ENCODE data around the gene FAM13A.
A peak's percentile ranks its signal among the peaks of the same experiment; 100 is the strongest.

Gene FAM13A

GRCh38 chr4:88737307-88737941 is 319.6 kb downstream of the FAM13A start:
- no peak for DNase-seq

- no peak for DNase-seq
These were observed 320.7 kb downstream of the FAM13A start for GRCh38 chr4:88736264-88736663.

- no peak for DNase-seq
These were observed 321.4 kb downstream of the FAM13A start for GRCh38 chr4:88735564-88735963.

GRCh38 chr4:88734403-88734949 is 322.5 kb downstream of the FAM13A start:
- DNase-seq: no peak

GRCh38 chr4:88732714-88733368 is 324.1 kb downstream of the FAM13A start:
- no peak for DNase-seq

DNA sequence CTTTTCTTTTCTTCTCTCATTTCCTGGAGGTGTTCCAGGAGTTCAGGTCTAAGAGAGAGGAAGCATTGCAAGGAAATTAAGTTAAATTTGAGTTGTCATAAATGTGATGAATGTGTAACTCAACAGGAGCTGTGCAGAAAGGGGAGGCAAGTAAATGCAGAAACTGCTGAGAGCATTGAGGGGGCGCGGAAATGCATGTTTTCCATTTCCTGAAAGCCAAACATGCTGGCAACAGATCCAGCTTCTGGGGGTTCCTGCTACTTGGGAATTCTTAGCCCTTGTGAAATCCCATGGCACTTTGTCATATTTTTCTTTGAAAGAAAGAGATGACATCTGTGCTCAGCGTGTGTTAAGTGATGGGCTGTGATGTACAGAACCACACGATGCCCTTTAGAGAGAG is 325.6 kb downstream of the FAM13A start:
- no peak for DNase-seq

- no peak for DNase-seq
These were observed 326.2 kb downstream of the FAM13A start for GRCh38 chr4:88730811-88731210.

- DNase-seq: no peak
These were observed 327.7 kb downstream of the FAM13A start for GRCh38 chr4:88729146-88729760.

DNA sequence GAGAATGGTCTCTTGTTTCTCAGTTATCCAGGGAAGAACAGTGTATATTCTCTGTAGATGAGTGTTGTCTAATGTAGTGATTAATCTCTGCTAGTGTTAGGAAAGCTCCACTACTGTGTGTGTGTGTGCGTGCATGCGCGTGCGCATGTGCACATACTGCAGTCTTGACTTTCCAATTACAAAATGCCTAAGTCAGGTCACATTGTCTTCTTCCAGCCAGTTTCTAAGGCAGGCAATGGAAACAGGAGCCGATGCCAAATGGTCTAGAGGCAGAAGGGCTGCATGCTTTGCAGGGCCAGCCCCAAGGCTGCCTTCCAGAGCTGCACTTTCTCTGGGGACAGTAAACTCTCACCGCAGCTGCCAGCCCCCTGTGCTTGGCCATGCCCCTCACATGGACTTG is 328.8 kb downstream of the FAM13A start:
- DNase-seq: no peak

- DNase-seq: no peak
These were observed 331.0 kb downstream of the FAM13A start for GRCh38 chr4:88725986-88726385.

GRCh38 chr4:88725143-88725542 is 331.8 kb downstream of the FAM13A start:
- no peak for DNase-seq

DNA sequence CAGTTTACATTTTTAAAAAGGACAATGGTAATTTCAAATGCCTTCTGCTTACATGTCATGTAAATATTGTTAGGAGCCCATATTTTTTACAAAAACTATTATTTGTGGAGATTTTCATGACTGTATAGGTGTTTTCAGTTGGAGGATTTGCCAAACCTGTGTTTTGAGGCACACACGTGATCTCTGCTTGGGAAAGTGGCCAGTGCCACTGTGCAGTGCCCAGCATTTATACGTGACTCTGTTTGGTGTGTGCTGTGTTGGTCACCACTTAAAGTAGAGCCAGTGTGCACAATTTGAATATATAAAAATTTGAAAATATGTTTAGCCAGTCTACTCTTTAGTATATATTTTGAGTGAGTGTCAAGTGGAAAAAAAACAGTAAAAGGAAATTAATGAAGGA is 332.6 kb downstream of the FAM13A start:
- DNase-seq: no peak

DNA sequence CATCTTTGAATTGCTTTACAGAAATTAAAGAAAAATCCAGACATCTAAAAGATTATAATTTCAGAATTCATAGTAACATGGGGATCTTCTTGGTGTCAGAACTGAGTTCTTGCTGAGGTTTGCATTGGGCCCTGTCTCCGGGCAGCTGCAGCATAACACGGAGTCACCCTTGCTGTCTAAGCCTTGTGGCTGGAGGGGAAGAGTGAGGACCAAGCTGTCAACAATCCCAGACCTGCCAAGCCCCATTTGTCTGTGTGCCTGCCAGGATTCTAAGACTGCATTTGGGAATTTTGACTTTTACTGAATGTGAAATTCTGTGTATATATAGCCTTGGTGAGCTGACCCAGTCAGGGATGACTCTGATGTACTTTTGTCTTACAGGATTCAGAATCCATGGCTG is 334.2 kb downstream of the FAM13A start:
- DNase-seq: no peak

DNA sequence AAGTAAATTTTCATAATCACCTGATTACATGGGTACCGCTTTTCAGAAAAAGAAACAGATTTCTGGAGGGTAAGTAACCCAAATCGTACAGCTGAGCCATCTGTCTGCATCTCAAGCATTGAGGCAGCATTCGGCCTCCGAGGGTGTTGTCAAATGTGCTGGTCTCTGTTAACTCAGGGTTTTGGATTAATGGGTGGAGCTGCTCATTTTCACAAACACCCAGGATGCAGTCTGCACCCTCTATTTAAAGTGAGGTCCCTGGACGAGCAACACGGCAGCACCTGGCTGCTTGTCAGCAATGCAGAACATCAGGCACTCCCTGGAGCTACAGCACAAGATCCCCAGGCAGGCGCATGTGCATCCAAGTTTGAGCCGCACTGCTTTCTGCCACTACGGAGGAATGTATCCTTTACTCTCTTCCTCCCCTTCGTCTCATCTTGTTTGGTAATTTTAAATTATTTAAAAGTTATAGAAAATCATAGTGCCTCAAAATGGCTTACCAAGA is 334.7 kb downstream of the FAM13A start:
- DNase-seq: no peak

GRCh38 chr4:88720451-88721428 is 336.2 kb downstream of the FAM13A start:
- DNase-seq: no peak

DNA sequence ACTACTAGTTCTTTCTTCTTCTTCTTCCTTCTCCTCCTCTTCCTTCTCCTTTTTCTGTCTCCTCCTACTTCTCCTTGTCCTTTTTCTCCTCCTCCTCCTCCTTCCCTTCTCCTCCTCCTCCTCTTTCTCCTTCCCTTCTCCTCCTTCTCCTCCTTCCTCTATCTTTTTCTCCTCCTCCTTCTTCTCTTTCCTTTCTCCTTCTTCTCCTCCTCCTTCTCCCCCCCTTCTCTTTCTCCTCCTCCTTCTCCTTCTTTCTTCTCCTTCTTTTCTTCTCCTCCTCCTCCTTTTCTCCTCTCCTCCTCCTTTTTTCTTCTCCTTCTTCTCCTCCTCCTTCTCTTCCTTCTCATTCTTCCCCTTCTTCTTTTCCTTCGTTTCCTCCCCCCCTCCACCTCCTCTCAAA is 337.6 kb downstream of the FAM13A start:
- DNase-seq: no peak

DNA sequence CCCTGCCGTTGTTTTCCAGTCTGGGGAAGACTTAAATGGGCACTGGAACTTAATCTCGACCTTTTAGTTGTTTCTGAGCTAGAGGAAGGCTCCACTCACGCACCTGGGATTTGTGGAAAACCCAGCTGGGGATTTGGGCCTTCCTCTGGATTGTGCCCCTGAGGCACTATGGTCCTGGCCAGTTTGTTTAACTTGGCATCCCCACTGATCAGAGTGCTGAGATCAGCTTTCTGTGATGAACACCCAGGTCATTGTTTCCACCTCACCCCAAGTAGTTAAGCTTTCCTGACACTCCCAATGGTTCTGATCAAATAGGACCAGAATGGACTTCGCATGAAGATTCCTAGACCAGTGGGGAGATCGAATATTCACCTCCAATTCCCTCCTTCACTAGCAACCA is 338.9 kb downstream of the FAM13A start:
- DNase-seq: no peak

GRCh38 chr4:88713782-88714181 is 343.2 kb downstream of the FAM13A start:
- DNase-seq: no peak

DNA sequence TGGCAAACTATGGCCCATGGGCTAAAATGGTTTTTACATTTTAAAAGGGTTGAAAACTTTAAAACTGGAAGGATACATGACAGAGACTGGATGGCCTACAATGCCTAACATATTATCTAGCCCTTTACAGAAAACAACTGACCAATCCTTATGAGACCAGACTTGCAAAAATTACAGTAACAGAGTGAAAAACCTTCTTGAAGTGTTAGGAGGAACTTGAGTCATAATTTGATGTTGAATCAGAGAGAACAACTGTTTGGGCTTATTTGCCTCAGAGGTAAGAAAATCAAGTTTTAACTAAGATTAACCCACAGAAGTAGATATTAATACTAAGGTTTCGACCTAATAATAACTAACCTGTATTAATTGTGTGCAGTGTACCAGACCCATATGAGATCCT is 347.0 kb downstream of the FAM13A start:
- DNase-seq: no peak

GRCh38 chr4:88706574-88706973 is 350.4 kb downstream of the FAM13A start:
- DNase-seq: no peak

DNA sequence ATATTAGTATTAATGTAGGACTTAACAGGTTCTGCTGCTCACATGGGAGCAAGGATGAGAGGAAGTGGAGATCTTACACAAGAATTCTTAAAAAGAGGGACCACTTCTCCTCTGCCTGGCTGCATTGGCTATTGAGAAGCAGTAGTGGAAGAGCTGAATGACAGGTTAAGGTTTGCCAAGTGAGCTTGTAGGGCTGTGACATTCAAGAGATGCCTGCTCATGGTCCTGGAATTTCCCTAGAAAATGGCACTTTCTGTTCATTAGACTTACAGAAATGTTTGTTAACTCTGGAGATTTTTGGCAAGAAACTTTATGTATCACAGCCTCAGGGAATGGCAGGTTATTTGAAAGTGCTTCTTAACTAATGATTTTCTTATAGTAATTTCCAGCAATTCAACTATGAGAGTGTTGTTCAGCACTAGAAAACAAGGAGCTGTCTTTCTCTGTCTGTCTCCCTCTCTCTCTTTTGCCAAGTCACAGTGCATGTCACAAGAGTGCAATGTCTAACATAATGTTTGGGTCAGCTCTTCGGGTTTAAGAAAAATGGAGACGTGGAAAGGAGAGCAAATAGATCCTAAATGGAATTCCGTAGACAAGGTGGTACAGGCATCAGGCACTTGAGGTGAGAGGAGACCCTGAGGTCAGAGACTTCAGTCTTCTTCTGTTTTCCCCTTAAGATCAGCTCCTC is 351.0 kb downstream of the FAM13A start:
- peak; percentile 8 for DNase-seq

GRCh38 chr4:88705223-88705622 is 351.8 kb downstream of the FAM13A start:
- DNase-seq: no peak
